ENCODE measurements around the gene OR7G1.
"Not testable (repeated sequence)": the region's sequence is repeated elsewhere in the genome, so short reads cannot be mapped to it uniquely, and the experiment has no call there.

Gene OR7G1

GRCh38 chr19:9078651-9079050 is 36.9 kb downstream of the OR7G1 start:
- DNase-seq (ENCODE audit: low read depth in 2 of 2): no peak

- DNase-seq (ENCODE audit: low read depth in 2 of 2): no peak
These were observed 38.7 kb downstream of the OR7G1 start for GRCh38 chr19:9076901-9077300.

- DNase-seq (ENCODE audit: low read depth in 2 of 2): no peak
These were observed 40.3 kb downstream of the OR7G1 start for GRCh38 chr19:9075064-9075949.

GRCh38 chr19:9073806-9074205 is 41.8 kb downstream of the OR7G1 start:
- no peak for DNase-seq (ENCODE audit: low read depth in 2 of 2)

- not testable (repeated sequence) for DNase-seq (ENCODE audit: low read depth in 2 of 2)
These were observed 43.8 kb downstream of the OR7G1 start for GRCh38 chr19:9071720-9072119.

GRCh38 chr19:9070066-9070465 is 45.5 kb downstream of the OR7G1 start:
- no peak for DNase-seq (ENCODE audit: low read depth in 2 of 2)

GRCh38 chr19:9065457-9066014 is 50.0 kb downstream of the OR7G1 start:
- no peak for DNase-seq (ENCODE audit: low read depth in 2 of 2)
